HFFc6 (cell line): Measurements from ENCODE around the gene KCNH8. TPM values are rescaled to one million over a fixed set of nuclear protein-coding genes. Genes with fewer than 3 reads are reported as not detected.

Experiments
- DNase-seq: peaks from one replicate; pipeline ENCODE4 v3.0.0-alpha.2; 2018
- H3K27ac Mint-ChIP-seq: 2 replicates; pipeline ENCODE4 v1.8.0; 2020; ENCODE audit warnings: mild to moderate bottlenecking, mixed read lengths
- H3K27me3 Mint-ChIP-seq: 2 replicates; pipeline ENCODE4 v1.8.0; 2021; ENCODE audit warnings: mild to moderate bottlenecking, moderate library complexity, mixed read lengths; ENCODE audit not compliant: insufficient read depth
- H3K36me3 Mint-ChIP-seq: 2 replicates; pipeline ENCODE4 v1.8.0; 2021; ENCODE audit warnings: low read depth, mixed read lengths
- H3K4me1 Mint-ChIP-seq: 2 replicates; pipeline ENCODE4 v1.8.0; 2020; ENCODE audit warnings: low read depth, mixed read lengths
- H3K4me3 Mint-ChIP-seq: 2 replicates; pipeline ENCODE4 v1.8.0; 2020; ENCODE audit warnings: mild to moderate bottlenecking, moderate library complexity, mixed read lengths
- H3K9me3 Mint-ChIP-seq: 2 replicates; pipeline ENCODE4 v1.8.0; 2020; ENCODE audit warnings: mild to moderate bottlenecking, mixed read lengths
- CTCF ChIP-seq: fragments of 200-600 bp; sonication (generic); IDR thresholded peaks from 2 replicates; pipeline ENCODE4 v1.5.0; 2021; ENCODE audit warnings: antibody characterized with exemption, mild to moderate bottlenecking
- total RNA-seq, 6 experiments: library from RNA; stranded (reverse); fragmentation: NEBNext Ultra II Directional; extraction: Animal tissue kit (Norgen Biotek cat#: 25700); gene quantifications; 2 replicates in 1 of 6; 3 replicates in 5 of 6; pipeline ENCODE4 v1.2.3, GENCODE V29; 2021

The KCNH8 gene
- total RNA-seq, 6 experiments from 2014 or later = not detected

GRCh38 chr3:19363071-19363470 is 214.8 kb downstream of the KCNH8 start:
- DNase-seq = no peak
- no peak overlapping the region for H3K4me3 Mint-ChIP-seq
- no peaks in the 10 kb centered on the region for H3K36me3 Mint-ChIP-seq
- no peaks in the 10 kb centered on the region for H3K4me1 Mint-ChIP-seq
- H3K9me3 Mint-ChIP-seq = peaks cover 20% of the 10 kb centered on the region
- no peak for TF ChIP-seq CTCF
- H3K27ac Mint-ChIP-seq = no peak overlapping the region
- no peaks in the 10 kb centered on the region for H3K27me3 Mint-ChIP-seq

GRCh38 chr3:19364148-19364547 is 215.8 kb downstream of the KCNH8 start:
- Mint-ChIP-seq H3K4me3 (no peak overlapping the region), H3K27me3 (no peaks in the 10 kb centered on the region), H3K27ac (no peak overlapping the region), H3K36me3 (no peaks in the 10 kb centered on the region), H3K9me3 (peaks cover 24% of the 10 kb centered on the region), H3K4me1 (no peaks in the 10 kb centered on the region)
- no peak for DNase-seq
- TF ChIP-seq CTCF = no peak

- Mint-ChIP-seq H3K27me3 (no peaks in the 10 kb centered on the region), H3K36me3 (no peaks in the 10 kb centered on the region), H3K4me3 (no peak overlapping the region), H3K4me1 (no peaks in the 10 kb centered on the region), H3K9me3 (peaks cover 33% of the 10 kb centered on the region), H3K27ac (no peak overlapping the region)
- no peak for DNase-seq
- no peak for TF ChIP-seq CTCF
These were observed 217.2 kb downstream of the KCNH8 start for GRCh38 chr3:19365471-19365870.

DNA sequence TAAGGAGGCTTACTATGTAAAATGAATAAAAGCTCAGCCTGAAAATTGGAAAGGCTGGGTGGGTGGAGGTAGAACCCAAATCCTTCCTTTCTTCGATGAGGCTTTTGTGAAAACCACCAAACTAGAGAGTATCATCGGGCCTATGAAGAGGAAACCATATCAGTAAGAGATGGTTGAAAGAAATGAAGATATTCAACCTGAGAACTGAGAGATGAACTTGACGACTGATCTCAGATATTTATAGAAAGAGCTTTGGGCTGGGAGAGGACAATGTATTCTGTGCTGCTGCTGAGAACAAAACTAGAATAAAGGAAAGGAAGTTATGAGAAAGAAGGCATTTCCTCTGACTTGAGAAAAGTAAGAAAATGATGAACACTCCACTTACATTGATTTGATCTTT is 236.6 kb downstream of the KCNH8 start:
- Mint-ChIP-seq H3K27ac (no peak overlapping the region), H3K27me3 (no peaks in the 10 kb centered on the region), H3K9me3 (peaks cover 19% of the 10 kb centered on the region), H3K36me3 (no peaks in the 10 kb centered on the region), H3K4me3 (no peak overlapping the region), H3K4me1 (no peaks in the 10 kb centered on the region)
- TF ChIP-seq CTCF = no peak
- no peak for DNase-seq

GRCh38 chr3:19392150-19392549 is 243.8 kb downstream of the KCNH8 start:
- no peaks in the 10 kb centered on the region for H3K27me3 Mint-ChIP-seq
- H3K4me3 Mint-ChIP-seq = no peak overlapping the region
- H3K27ac Mint-ChIP-seq = no peak overlapping the region
- H3K36me3 Mint-ChIP-seq = no peaks in the 10 kb centered on the region
- TF ChIP-seq CTCF = no peak
- no peaks in the 10 kb centered on the region for H3K4me1 Mint-ChIP-seq
- no peak for DNase-seq
- H3K9me3 Mint-ChIP-seq = peaks cover 40% of the 10 kb centered on the region

DNA sequence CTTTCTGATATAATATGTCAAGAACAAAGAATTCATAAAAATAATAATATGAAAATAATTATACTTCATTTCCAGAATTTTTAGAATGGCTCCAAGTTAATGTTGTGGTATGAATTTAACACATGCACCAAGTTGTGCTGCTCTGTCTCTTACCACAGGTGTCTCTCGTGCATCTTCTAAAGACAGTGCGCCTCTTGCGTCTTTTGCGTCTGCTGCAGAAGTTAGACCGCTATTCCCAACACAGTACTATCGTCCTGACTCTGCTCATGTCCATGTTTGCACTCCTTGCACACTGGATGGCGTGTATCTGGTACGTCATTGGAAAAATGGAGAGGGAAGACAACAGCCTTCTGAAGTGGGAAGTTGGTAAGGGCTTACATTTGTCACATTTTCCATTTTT is 246.6 kb downstream of the KCNH8 start:
- TF ChIP-seq CTCF = no peak
- Mint-ChIP-seq H3K4me3 (no peak overlapping the region), H3K27ac (no peak overlapping the region), H3K36me3 (no peaks in the 10 kb centered on the region), H3K4me1 (no peaks in the 10 kb centered on the region), H3K9me3 (peaks cover 45% of the 10 kb centered on the region), H3K27me3 (no peaks in the 10 kb centered on the region)
- DNase-seq = no peak
